Measurements from ENCODE around the gene JAZF1. TPM values are rescaled to one million over a fixed set of nuclear protein-coding genes. Genes with fewer than 3 reads are reported as not detected.

Gene JAZF1
- total and polyA plus RNA-seq, 10 of the 15 experiments (the other 5 are each of a cell fraction or from before 2014, with no cell fraction given): 0.04 to 0.82 (median 0.15) TPM; not detected in 3

- TF ChIP-seq USF2 (IDR thresholded peaks at IDR 0.05; ENCODE audit: borderline replicate concordance, low read depth, low read length) (peak; percentile 49; the same call in 1 of the 2 replicates), ATF2 (IDR thresholded peaks at IDR 0.05; ENCODE audit: low read length) (peak; percentile 34; the same call in 1 of the 2 replicates), IRF4 (IDR thresholded peaks at IDR 0.05; ENCODE audit: low read depth, low read length) (peak; percentile 56; the same call in 1 of the 2 replicates), MEF2B (IDR thresholded peaks at IDR 0.05; ENCODE audit: partially characterized antibody, poor library complexity, severe bottlenecking) (peak; percentile 34), RELB (IDR thresholded peaks at IDR 0.05; ENCODE audit: low read depth) (0 out of 2 replicates have a peak, but pooled peaks have one; percentile 30), YY1 (IDR thresholded peaks at IDR 0.05; ENCODE audit: low read depth, low read length) (no peak), JUNB (IDR thresholded peaks at IDR 0.05) (peak; percentile 49), MTA2 (IDR thresholded peaks at IDR 0.05; ENCODE audit: low read depth) (peak; percentile 50), CTCF (IDR thresholded peaks at IDR 0.05 in 2 of 3, conservative IDR thresholded peaks at IDR 0.05 in 1 of 3; ENCODE audit: control insufficient read depth in 2 of 3, extremely low read depth in 1 of 3, insufficient read depth in 1 of 3, low read depth in 3 of 3, low read length in 3 of 3) (no peak), HDAC6 (IDR thresholded peaks at IDR 0.05; ENCODE audit: unreplicated experiment) (no peak), DPF2 (IDR thresholded peaks at IDR 0.05) (peak; percentile 18; the same call in 1 of the 2 replicates), BACH1 (IDR thresholded peaks at IDR 0.05; ENCODE audit: borderline replicate concordance) (no peak), SMC3 (IDR thresholded peaks at IDR 0.05; ENCODE audit: borderline replicate concordance, low read length) (0 out of 2 replicates have a peak, but pooled peaks have one; percentile 16), NBN (IDR thresholded peaks at IDR 0.05) (0 out of 2 replicates have a peak, but pooled peaks have one; percentile 23), TBL1XR1 (IDR thresholded peaks at IDR 0.05; ENCODE audit: low read depth, low read length) (0 out of 2 replicates have a peak, but pooled peaks have one; percentile 35), PKNOX1 (IDR thresholded peaks at IDR 0.05) (peak; percentile 42; the same call in 1 of the 2 replicates), POLR2AphosphoS5 (IDR thresholded peaks at IDR 0.05; ENCODE audit: low read length) (no peak), POU2F2 (IDR thresholded peaks at IDR 0.05; ENCODE audit: borderline replicate concordance, low read depth, low read length) (no peak), GATAD2B (conservative IDR thresholded peaks at IDR 0.05; ENCODE audit: low read depth) (no peak), PML (IDR thresholded peaks at IDR 0.05; ENCODE audit: low read length) (no peak), CBX5 (IDR thresholded peaks at IDR 0.05; ENCODE audit: low read depth) (0 out of 2 replicates have a peak, but pooled peaks have one; percentile 25)
These were observed 290.3 kb downstream of the JAZF1 start (continued) for GRCh38 chr7:27890205-27890849.
